ENCODE measurements around the gene TLR10.
"Not testable (repeated sequence)": the region's sequence is repeated elsewhere in the genome, so short reads cannot be mapped to it uniquely, and the experiment has no call there.

Gene TLR10

DNA sequence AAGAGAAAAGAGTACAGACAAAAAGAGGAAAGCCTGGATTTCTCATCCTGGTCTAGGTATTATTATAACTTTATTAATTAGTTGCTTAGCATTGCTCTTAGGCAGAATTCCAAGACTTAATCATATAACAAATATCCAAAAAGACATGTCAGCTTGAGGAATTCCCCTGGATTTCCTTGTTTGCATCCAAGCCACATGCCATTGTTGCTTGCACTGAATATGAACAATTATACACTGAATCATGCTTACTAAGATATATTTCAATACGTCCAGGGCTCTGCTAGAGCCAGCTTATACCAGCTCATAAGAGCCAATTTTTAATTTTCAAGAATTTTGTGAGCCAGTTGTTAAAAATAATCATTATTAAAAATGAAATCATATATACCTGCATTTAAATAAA is 5.5 kb upstream of the TLR10 start:
- H3K9me3 ChIP-seq (ENCODE audit: low read length): no peaks in the 10 kb centered on the region
- H3K36me3 ChIP-seq (ENCODE audit: insufficient read depth, low read length): no peaks in the 10 kb centered on the region
- H2AFZ ChIP-seq (ENCODE audit: low read depth, low read length): no peak overlapping the region
- no peaks in the 10 kb centered on the region for H3K27me3 ChIP-seq (ENCODE audit: insufficient read depth, low read length)
- H3K4me3 ChIP-seq (ENCODE audit: low read length): no peak overlapping the region
- H3K4me1 ChIP-seq (ENCODE audit: insufficient read depth, low read length): no peaks in the 10 kb centered on the region

- Histone ChIP-seq H3K36me3 (ENCODE audit: insufficient read depth, low read length) (no peaks in the 10 kb centered on the region), H2AFZ (ENCODE audit: low read depth, low read length) (no peak overlapping the region), H3K4me3 (ENCODE audit: low read length) (no peak overlapping the region), H3K27me3 (ENCODE audit: insufficient read depth, low read length) (no peaks in the 10 kb centered on the region), H3K9me3 (ENCODE audit: low read length) (no peaks in the 10 kb centered on the region), H3K4me1 (ENCODE audit: insufficient read depth, low read length) (no peaks in the 10 kb centered on the region)
Measured at GRCh38 chr4:38787693-38788092, 4.9 kb upstream of the TLR10 start.

DNA sequence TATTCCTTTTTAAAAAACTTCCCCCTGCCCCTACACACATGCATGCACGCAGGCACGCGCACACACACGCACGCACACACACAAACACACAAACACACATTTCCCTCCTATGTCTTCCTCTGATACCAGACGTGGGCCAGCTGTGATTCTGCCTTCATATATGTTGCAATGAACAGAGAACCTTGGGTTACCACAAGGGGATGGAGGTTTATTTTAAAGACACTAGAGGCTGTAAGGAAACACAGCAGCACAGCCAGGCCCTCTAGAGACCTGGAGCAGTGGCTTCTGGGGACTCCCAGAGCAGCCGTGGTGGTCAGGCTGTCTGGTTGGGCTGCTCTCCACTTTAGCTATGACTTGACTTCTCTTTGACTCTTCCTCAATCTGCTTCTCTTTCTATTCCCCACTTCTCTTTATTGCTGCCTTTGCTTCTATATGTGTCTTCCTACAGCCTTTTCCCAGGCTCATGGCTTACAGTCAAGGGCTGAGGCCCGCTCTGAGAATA is 3.2 kb upstream of the TLR10 start:
- Histone ChIP-seq H2AFZ (ENCODE audit: low read depth, low read length) (no peak overlapping the region), H3K9me3 (ENCODE audit: low read length) (no peaks in the 10 kb centered on the region), H3K4me3 (ENCODE audit: low read length) (no peak overlapping the region)

DNA sequence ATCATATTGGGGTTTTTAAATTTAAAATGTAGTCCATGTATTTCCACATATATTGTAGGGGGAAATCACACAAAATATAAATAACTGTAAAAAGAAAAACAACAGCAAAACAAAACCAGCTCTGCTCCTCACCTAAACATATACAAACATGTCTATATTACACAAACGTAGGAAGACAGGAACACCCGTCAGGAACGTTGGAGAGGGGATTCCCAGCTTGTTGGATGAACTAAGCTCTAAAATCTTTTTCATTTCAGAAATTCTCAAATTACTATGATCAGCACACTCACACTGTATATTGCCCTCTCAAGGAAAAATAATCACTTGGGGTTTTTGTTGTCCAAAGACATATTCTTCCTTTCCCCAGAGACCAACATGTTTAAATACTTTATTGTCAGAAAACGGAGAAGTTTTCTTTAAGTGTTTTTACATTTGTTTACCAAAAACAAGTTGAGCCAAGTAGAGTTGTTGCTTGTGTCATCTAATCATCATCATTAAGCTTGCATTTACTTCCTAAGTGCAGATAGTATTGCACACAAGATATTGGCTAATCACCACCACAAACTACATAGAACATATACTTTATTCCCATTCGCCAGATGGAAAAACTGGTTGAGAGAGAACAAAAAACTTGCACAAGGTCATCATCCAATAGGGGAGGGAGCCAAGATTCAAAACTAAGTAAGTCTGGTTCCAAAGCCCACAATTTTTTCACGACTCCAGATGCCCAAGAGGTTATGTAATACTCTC is 2.4 kb upstream of the TLR10 start:
- H2AFZ ChIP-seq (ENCODE audit: low read depth, low read length): no peak overlapping the region
- H3K4me1 ChIP-seq (ENCODE audit: insufficient read depth, low read length): no peaks in the 10 kb centered on the region
- H3K36me3 ChIP-seq (ENCODE audit: insufficient read depth, low read length): no peaks in the 10 kb centered on the region
- H3K4me3 ChIP-seq (ENCODE audit: low read length): no peak overlapping the region
- H3K27me3 ChIP-seq (ENCODE audit: insufficient read depth, low read length): no peaks in the 10 kb centered on the region
- no peaks in the 10 kb centered on the region for H3K9me3 ChIP-seq (ENCODE audit: low read length)

More for the DNA sequence above, 3.2 kb upstream of the TLR10 start:
- H3K27me3 ChIP-seq (ENCODE audit: insufficient read depth, low read length): no peaks in the 10 kb centered on the region
- no peaks in the 10 kb centered on the region for H3K36me3 ChIP-seq (ENCODE audit: insufficient read depth, low read length)
- H3K4me1 ChIP-seq (ENCODE audit: insufficient read depth, low read length): no peaks in the 10 kb centered on the region

- Histone ChIP-seq H2AFZ (ENCODE audit: low read depth, low read length) (no peak overlapping the region), H3K27me3 (ENCODE audit: insufficient read depth, low read length) (no peaks in the 10 kb centered on the region), H3K9me3 (ENCODE audit: low read length) (no peaks in the 10 kb centered on the region), H3K4me1 (ENCODE audit: insufficient read depth, low read length) (no peaks in the 10 kb centered on the region), H3K36me3 (ENCODE audit: insufficient read depth, low read length) (no peaks in the 10 kb centered on the region), H3K4me3 (ENCODE audit: low read length) (no peak overlapping the region)
Measured at GRCh38 chr4:38784141-38784540, 1.4 kb upstream of the TLR10 start.

- Histone ChIP-seq H2AFZ (ENCODE audit: low read depth, low read length) (no peak overlapping the region), H3K4me1 (ENCODE audit: insufficient read depth, low read length) (no peaks in the 10 kb centered on the region), H3K4me3 (ENCODE audit: low read length) (no peak overlapping the region), H3K9me3 (ENCODE audit: low read length) (no peaks in the 10 kb centered on the region), H3K27me3 (ENCODE audit: insufficient read depth, low read length) (peaks cover 3% of the 10 kb centered on the region), H3K36me3 (ENCODE audit: insufficient read depth, low read length) (no peaks in the 10 kb centered on the region)
Measured at GRCh38 chr4:38783109-38783460, 295 bp upstream of the TLR10 start.

- Histone ChIP-seq H3K36me3 (ENCODE audit: insufficient read depth, low read length) (no peaks in the 10 kb centered on the region), H3K4me3 (ENCODE audit: low read length) (no peak overlapping the region), H3K4me1 (ENCODE audit: insufficient read depth, low read length) (no peaks in the 10 kb centered on the region), H3K9me3 (ENCODE audit: low read length) (no peaks in the 10 kb centered on the region), H2AFZ (ENCODE audit: low read depth, low read length) (no peak overlapping the region), H3K27me3 (ENCODE audit: insufficient read depth, low read length) (peaks cover 3% of the 10 kb centered on the region)
Measured at GRCh38 chr4:38781854-38782261, 932 bp downstream of the TLR10 start.

DNA sequence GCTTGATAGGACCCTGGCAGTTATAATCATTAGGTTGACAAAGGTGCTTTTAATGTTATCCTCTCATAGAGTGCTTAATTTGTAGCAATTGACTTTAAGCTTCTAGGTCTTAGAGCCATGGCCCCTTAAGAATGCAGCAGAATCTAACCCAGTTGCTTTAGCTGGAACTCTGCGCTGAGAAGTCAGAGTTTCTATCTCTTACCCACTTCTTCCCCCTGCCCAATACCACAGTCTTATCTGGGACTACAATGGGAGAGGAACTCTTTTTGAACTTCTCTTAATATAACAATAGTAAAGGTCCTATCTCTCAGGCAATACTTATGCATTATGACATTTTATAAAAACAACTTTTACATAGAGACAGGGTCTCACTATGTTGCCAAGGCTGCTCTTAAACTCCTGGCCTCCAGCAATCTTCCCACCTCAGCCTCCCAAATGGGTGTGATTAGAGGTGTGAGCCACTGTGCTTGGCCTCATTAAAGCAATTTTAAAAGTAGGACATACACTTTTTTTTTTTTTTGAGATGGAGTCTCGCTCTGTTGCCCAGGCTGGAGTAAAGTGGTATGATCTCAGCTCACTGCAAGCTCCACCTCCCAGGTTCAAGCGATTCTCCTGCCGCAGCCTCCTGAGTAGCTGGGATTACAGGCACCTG is 1.8 kb downstream of the TLR10 start:
- no peaks in the 10 kb centered on the region for H3K4me1 ChIP-seq (ENCODE audit: insufficient read depth, low read length)
- H3K9me3 ChIP-seq (ENCODE audit: low read length): no peaks in the 10 kb centered on the region
- no peaks in the 10 kb centered on the region for H3K36me3 ChIP-seq (ENCODE audit: insufficient read depth, low read length)
- peaks cover 3% of the 10 kb centered on the region for H3K27me3 ChIP-seq (ENCODE audit: insufficient read depth, low read length)
- no peak overlapping the region for H2AFZ ChIP-seq (ENCODE audit: low read depth, low read length)
- H3K4me3 ChIP-seq (ENCODE audit: low read length): no peak overlapping the region

GRCh38 chr4:38779790-38780189 is 3.0 kb downstream of the TLR10 start:
- H3K36me3 ChIP-seq (ENCODE audit: insufficient read depth, low read length): no peaks in the 10 kb centered on the region
- no peak overlapping the region for H3K4me3 ChIP-seq (ENCODE audit: low read length)
- H3K9me3 ChIP-seq (ENCODE audit: low read length): no peaks in the 10 kb centered on the region
- no peaks in the 10 kb centered on the region for H3K4me1 ChIP-seq (ENCODE audit: insufficient read depth, low read length)
- H2AFZ ChIP-seq (ENCODE audit: low read depth, low read length): no peak overlapping the region
- H3K27me3 ChIP-seq (ENCODE audit: insufficient read depth, low read length): peaks cover 3% of the 10 kb centered on the region

DNA sequence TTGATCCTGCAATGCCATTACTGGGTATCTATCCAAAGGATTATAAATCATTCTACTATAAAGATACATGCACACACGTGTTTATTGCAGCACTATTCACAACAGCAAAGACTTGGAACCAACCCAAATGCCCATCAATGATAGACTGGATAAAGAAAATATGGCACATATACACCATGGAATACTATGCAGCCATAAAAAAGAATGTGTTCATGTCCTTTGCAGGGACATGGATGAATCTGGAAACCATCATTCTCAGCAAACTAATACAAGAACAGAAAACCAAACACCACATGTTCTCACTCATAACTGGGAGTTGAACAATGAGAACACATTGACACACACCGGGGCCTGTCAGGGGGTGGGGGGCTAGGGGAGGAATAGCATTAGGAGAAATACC is 4.9 kb downstream of the TLR10 start:
- not testable (repeated sequence) for H3K4me3 ChIP-seq (ENCODE audit: low read length); H3K36me3 ChIP-seq (ENCODE audit: insufficient read depth, low read length); H3K9me3 ChIP-seq (ENCODE audit: low read length); H2AFZ ChIP-seq (ENCODE audit: low read depth, low read length); H3K27me3 ChIP-seq (ENCODE audit: insufficient read depth, low read length); H3K4me1 ChIP-seq (ENCODE audit: insufficient read depth, low read length)

DNA sequence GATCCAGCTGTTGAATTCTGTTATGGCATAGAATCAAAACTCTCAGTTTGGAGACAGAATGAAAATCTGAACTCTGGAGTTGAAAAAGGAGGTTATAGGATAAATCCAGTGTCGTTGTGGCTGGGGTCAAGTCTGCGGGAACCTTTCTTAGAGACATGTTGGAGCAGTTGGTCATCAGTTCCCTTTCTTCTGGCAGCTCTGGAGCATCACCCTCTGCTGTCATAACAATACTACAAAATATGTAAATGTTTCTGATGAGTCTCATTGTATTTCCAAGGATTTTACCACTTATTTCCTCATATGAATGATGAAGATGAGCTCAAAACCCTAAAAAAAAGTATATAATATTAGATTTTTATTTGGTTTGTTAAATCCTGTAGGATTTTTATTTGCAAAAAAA is 7.5 kb downstream of the TLR10 start:
- no peaks in the 10 kb centered on the region for H3K4me1 ChIP-seq (ENCODE audit: insufficient read depth, low read length)
- no peaks in the 10 kb centered on the region for H3K36me3 ChIP-seq (ENCODE audit: insufficient read depth, low read length)
- H3K27me3 ChIP-seq (ENCODE audit: insufficient read depth, low read length): peaks cover 3% of the 10 kb centered on the region
- H2AFZ ChIP-seq (ENCODE audit: low read depth, low read length): no peak overlapping the region
- H3K9me3 ChIP-seq (ENCODE audit: low read length): no peaks in the 10 kb centered on the region
- no peak overlapping the region for H3K4me3 ChIP-seq (ENCODE audit: low read length)

GRCh38 chr4:38774181-38774955 is 8.4 kb downstream of the TLR10 start:
- Histone ChIP-seq H3K9me3 (ENCODE audit: low read length) (no peaks in the 10 kb centered on the region), H3K4me1 (ENCODE audit: insufficient read depth, low read length) (no peaks in the 10 kb centered on the region), H3K4me3 (ENCODE audit: low read length) (no peak overlapping the region), H3K36me3 (ENCODE audit: insufficient read depth, low read length) (no peaks in the 10 kb centered on the region), H3K27me3 (ENCODE audit: insufficient read depth, low read length) (peaks cover 3% of the 10 kb centered on the region), H2AFZ (ENCODE audit: low read depth, low read length) (no peak overlapping the region)

GRCh38 chr4:38770281-38770680 is 12.5 kb downstream of the TLR10 start:
- H2AFZ ChIP-seq (ENCODE audit: low read depth, low read length); H3K9me3 ChIP-seq (ENCODE audit: low read length): not testable (repeated sequence)

More at GRCh38 chr4:38770281-38770680, 12.5 kb downstream of the TLR10 start:
- not testable (repeated sequence) for H3K4me3 ChIP-seq (ENCODE audit: low read length); H3K27me3 ChIP-seq (ENCODE audit: insufficient read depth, low read length); H3K4me1 ChIP-seq (ENCODE audit: insufficient read depth, low read length); H3K36me3 ChIP-seq (ENCODE audit: insufficient read depth, low read length)

Data from neuron (in vitro differentiated cells).